DOHH2 (cell line): Measurements from ENCODE around the gene RHOT1.

ENCODE experiments used
- EZH2phosphoT487 ChIP-seq: fragments of 200-600 bp; sonication (generic); IDR thresholded peaks from 2 replicates; pipeline ENCODE4 v1.6.1; 2017; ENCODE audit warnings: borderline replicate concordance, mild to moderate bottlenecking, antibody characterized with exemption, low read length, moderate library complexity, mixed read lengths
- TF ChIP-seq, protein P1 (sequence below): fragments of 200-600 bp; sonication (generic); IDR thresholded peaks from one replicate; pipeline ENCODE4 v1.5.1; 2014; ENCODE audit warnings: antibody characterized with exemption, mild to moderate bottlenecking, low read depth, low read length; ENCODE audit not compliant: poor library complexity, severe bottlenecking

DNA sequence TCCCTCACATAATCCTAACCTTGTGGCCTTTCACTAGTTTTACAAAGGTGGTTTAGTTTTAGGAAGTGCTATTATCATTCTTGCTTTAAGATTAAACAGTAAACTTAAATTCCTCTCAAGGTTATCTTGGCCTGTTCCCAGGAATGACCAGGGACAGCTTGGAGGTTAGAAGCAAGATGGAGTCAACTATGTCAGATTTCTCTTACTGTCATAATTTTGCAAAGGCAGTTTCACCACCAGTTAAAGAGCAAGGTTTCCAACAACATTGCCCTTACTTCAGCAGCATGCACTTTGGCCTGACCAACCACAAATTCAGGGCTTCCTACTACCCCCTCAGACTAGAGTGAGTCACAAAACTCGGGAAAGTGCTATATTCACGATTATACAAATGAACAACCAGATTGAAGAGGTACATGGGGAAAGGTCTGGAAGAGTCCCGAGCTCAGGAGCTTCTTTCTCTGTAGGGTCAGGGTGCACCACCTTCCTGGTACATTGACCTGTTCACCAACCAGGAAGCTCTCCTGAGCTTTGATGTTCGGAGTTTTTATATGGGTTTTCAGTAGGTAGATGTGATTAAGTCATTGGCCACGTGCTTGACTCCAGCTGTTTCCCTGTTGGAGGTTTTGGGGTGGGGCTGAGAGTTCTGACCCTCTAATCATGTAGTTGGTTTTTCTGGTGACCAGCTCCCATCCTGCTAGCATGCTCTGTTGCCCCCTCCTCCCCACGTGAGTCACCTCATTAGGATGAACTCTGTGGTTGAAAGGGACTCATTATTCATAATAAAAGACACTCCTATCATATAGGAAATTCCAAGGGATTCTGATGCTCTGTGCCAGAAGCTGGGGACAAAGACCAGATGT lies 19.4 kb downstream of the RHOT1 start:
- TF ChIP-seq, protein P1, sequence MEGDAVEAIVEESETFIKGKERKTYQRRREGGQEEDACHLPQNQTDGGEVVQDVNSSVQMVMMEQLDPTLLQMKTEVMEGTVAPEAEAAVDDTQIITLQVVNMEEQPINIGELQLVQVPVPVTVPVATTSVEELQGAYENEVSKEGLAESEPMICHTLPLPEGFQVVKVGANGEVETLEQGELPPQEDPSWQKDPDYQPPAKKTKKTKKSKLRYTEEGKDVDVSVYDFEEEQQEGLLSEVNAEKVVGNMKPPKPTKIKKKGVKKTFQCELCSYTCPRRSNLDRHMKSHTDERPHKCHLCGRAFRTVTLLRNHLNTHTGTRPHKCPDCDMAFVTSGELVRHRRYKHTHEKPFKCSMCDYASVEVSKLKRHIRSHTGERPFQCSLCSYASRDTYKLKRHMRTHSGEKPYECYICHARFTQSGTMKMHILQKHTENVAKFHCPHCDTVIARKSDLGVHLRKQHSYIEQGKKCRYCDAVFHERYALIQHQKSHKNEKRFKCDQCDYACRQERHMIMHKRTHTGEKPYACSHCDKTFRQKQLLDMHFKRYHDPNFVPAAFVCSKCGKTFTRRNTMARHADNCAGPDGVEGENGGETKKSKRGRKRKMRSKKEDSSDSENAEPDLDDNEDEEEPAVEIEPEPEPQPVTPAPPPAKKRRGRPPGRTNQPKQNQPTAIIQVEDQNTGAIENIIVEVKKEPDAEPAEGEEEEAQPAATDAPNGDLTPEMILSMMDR = no peak
- no peak for TF ChIP-seq EZH2phosphoT487
